Medulla oblongata (tissue), 1 donor: ENCODE measurements around the gene HPSE2.

Experiments used
- DNase-seq: peaks from one replicate; pipeline ENCODE4 v3.0.0-alpha.2; 2015; ENCODE audit errors: extremely low spot score

The HPSE2 gene

GRCh38 chr10:98433881-98434732, 801.5 kb downstream of the HPSE2 start:
- no peak for DNase-seq

GRCh38 chr10:98433371-98433770, 802.3 kb downstream of the HPSE2 start:
- DNase-seq = no peak

- DNase-seq = no peak
These were observed 803.3 kb downstream of the HPSE2 start for GRCh38 chr10:98432330-98432729.

- no peak for DNase-seq
These were observed 804.6 kb downstream of the HPSE2 start for GRCh38 chr10:98431016-98431415.

- no peak for DNase-seq
These were observed 805.2 kb downstream of the HPSE2 start for GRCh38 chr10:98430427-98430826.

- DNase-seq = no peak
These were observed 806.2 kb downstream of the HPSE2 start for GRCh38 chr10:98429320-98430072.

- no peak for DNase-seq
These were observed 808.6 kb downstream of the HPSE2 start for GRCh38 chr10:98427011-98427515.

GRCh38 chr10:98425511-98426352, 809.9 kb downstream of the HPSE2 start:
- DNase-seq = no peak

GRCh38 chr10:98424295-98425254, 811.1 kb downstream of the HPSE2 start:
- DNase-seq = no peak

- DNase-seq = no peak
These were observed 811.9 kb downstream of the HPSE2 start for GRCh38 chr10:98423691-98424120.

GRCh38 chr10:98422182-98422581, 813.5 kb downstream of the HPSE2 start:
- no peak for DNase-seq

GRCh38 chr10:98420786-98421185, 814.9 kb downstream of the HPSE2 start:
- DNase-seq = no peak

- DNase-seq = no peak
These were observed 816.0 kb downstream of the HPSE2 start for GRCh38 chr10:98419469-98420261.

GRCh38 chr10:98418665-98419468, 816.8 kb downstream of the HPSE2 start:
- no peak for DNase-seq

- no peak for DNase-seq
These were observed 817.5 kb downstream of the HPSE2 start for GRCh38 chr10:98417973-98418664.

- DNase-seq = no peak
These were observed 818.1 kb downstream of the HPSE2 start for GRCh38 chr10:98417481-98417959.

- no peak for DNase-seq
These were observed 818.9 kb downstream of the HPSE2 start for GRCh38 chr10:98416606-98417388.
